ENCODE measurements around the gene MIAT.
"Not testable (repeated sequence)": the region's sequence is repeated elsewhere in the genome, so short reads cannot be mapped to it uniquely, and the experiment has no call there.

Gene MIAT

DNA sequence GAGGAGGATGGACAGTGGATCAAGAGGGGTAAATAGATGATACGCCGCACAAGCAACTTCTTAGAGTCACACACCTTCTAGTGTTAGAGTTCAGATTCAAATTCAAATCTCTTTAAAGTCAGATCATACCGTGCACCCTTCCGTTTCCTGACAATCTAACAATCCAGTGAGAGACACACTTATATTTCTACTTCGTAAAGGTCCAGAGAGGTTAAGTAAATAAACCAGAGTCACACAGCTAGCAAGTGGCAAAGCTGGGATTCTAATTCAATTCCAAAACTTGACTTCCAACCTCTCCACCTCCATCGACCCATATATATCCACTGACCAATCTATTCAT is 34.0 kb downstream of the MIAT start:
- Histone ChIP-seq H3K27me3 (ENCODE audit: control insufficient read depth, insufficient read depth, low read length) (no peaks in the 10 kb centered on the region), H3K4me1 (ENCODE audit: control insufficient read depth, insufficient read depth, low read length) (no peaks in the 10 kb centered on the region), H3K4me3 (ENCODE audit: low read length) (no peak overlapping the region), H3K9ac (ENCODE audit: low read length) (no peak overlapping the region), H3K27ac (ENCODE audit: low read depth, low read length) (no peak overlapping the region), H3K36me3 (ENCODE audit: control insufficient read depth, insufficient read depth, low read length) (no peaks in the 10 kb centered on the region)

DNA sequence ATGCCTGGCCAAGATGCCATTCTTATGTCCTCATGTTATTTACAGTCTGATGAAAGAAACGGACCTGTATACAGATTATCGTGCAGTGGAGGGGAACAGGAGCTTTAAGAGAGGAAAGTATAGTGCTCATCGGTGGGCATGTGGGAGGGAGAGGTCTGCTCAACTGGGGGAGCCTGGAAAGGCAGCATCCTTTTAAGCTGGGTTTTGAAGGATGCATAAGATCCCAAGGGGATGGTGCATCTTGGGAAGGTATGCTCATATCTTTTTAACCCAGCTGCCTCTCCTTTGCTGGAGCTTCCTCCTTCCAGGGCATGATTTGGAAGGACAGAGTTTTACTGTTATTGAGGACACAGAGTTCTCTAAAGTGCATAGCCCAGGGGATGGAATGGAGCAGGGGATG is 34.8 kb downstream of the MIAT start:
- Histone ChIP-seq H3K27ac (ENCODE audit: low read depth, low read length) (no peak overlapping the region), H3K9ac (ENCODE audit: low read length) (no peak overlapping the region), H3K4me1 (ENCODE audit: control insufficient read depth, insufficient read depth, low read length) (no peaks in the 10 kb centered on the region), H3K36me3 (ENCODE audit: control insufficient read depth, insufficient read depth, low read length) (no peaks in the 10 kb centered on the region), H3K27me3 (ENCODE audit: control insufficient read depth, insufficient read depth, low read length) (no peaks in the 10 kb centered on the region), H3K4me3 (ENCODE audit: low read length) (no peak overlapping the region)

DNA sequence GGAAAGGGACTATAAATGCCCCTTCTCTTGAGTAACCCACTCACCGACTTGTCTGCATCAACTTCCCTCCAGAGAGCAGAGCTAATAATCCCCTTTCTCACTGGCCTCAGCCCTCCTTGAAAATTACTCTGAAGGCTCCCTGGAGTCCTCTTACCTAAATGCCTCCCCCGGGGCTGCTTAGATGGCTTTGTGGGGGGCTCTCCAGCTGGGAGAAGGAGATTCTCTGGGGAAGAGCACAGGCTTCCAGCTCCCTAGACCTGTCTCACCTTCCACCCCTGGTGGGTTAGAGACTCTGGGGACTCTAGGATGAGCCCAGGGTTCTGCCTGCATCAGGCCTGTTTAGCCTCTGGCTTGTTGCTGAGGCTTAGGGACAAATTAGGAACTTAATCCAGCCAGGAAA is 39.8 kb downstream of the MIAT start:
- H3K4me1 ChIP-seq (ENCODE audit: control insufficient read depth, insufficient read depth, low read length), result no peaks in the 10 kb centered on the region

DNA sequence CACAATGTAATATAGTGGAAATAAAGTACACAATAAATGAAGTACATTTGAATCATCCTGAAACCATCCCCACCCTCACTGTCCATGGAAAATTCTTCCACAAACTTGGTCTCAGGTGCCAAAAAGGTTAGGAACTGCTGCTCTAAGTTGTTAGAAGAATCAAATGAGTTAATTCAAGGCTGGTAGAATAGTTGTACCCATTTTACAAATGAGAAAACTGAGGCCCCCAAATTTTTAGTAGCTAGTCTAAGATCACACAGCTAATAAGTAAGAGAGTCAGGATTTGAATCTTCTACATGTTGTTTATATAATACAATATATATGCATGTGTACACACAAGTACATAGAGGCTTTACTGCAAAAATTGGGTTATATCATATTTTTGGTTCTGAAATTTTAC is 43.1 kb downstream of the MIAT start:
- no peaks in the 10 kb centered on the region for H3K27me3 ChIP-seq (ENCODE audit: control insufficient read depth, insufficient read depth, low read length)
- H3K36me3 ChIP-seq (ENCODE audit: control insufficient read depth, insufficient read depth, low read length), result peaks cover 2% of the 10 kb centered on the region
- H3K4me1 ChIP-seq (ENCODE audit: control insufficient read depth, insufficient read depth, low read length), result no peaks in the 10 kb centered on the region
- no peak overlapping the region for H3K27ac ChIP-seq (ENCODE audit: low read depth, low read length)
- H3K4me3 ChIP-seq (ENCODE audit: low read length), result no peak overlapping the region
- H3K9ac ChIP-seq (ENCODE audit: low read length), result no peak overlapping the region

More for the DNA sequence above, 39.8 kb downstream of the MIAT start:
- H3K9ac ChIP-seq (ENCODE audit: low read length), result no peak overlapping the region
- no peak overlapping the region for H3K27ac ChIP-seq (ENCODE audit: low read depth, low read length)
- peaks cover 2% of the 10 kb centered on the region for H3K36me3 ChIP-seq (ENCODE audit: control insufficient read depth, insufficient read depth, low read length)
- no peaks in the 10 kb centered on the region for H3K27me3 ChIP-seq (ENCODE audit: control insufficient read depth, insufficient read depth, low read length)
- no peak overlapping the region for H3K4me3 ChIP-seq (ENCODE audit: low read length)

DNA sequence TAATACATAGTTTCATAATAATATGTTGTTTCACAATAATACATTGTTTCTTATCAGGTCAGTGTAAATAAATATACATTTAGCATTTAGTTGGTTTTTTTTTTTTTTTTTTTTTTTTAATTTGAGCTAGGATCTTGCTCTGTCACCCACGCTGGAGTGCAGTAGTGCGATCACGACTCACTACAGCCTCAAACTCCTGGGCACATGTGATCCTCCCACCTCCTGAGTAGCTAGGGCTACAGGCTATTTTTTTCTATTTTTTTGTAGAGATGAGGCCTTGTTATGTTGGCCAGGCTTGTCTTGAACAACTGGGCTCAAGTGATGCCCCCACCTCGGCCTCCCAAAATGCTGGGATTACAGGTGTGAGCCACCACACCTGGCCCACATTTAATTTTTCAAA is 43.5 kb downstream of the MIAT start:
- no peaks in the 10 kb centered on the region for H3K27me3 ChIP-seq (ENCODE audit: control insufficient read depth, insufficient read depth, low read length)
- H3K36me3 ChIP-seq (ENCODE audit: control insufficient read depth, insufficient read depth, low read length), result peaks cover 2% of the 10 kb centered on the region
- H3K9ac ChIP-seq (ENCODE audit: low read length), result no peak overlapping the region
- no peak overlapping the region for H3K27ac ChIP-seq (ENCODE audit: low read depth, low read length)
- no peak overlapping the region for H3K4me3 ChIP-seq (ENCODE audit: low read length)
- no peaks in the 10 kb centered on the region for H3K4me1 ChIP-seq (ENCODE audit: control insufficient read depth, insufficient read depth, low read length)

DNA sequence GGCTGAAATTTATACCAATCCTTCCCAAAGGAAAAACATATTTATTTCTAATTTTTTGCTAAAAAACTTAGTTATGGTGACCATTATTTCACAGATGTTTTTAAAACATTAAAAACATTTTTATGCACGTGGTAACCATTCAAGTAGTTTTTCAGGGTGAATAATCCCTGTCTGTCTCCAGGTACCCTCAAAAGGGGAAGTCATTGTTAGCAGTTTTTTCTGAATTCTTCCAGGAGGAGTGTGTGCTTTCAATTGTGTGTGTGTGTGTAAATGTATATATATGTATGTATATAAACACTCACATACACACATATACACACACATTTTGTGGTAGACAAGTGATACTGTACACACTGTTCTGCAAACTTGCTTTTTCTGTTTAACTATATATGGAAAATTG is 43.9 kb downstream of the MIAT start:
- peaks cover 2% of the 10 kb centered on the region for H3K36me3 ChIP-seq (ENCODE audit: control insufficient read depth, insufficient read depth, low read length)
- no peak overlapping the region for H3K4me3 ChIP-seq (ENCODE audit: low read length)
- no peaks in the 10 kb centered on the region for H3K4me1 ChIP-seq (ENCODE audit: control insufficient read depth, insufficient read depth, low read length)
- H3K9ac ChIP-seq (ENCODE audit: low read length), result no peak overlapping the region
- no peaks in the 10 kb centered on the region for H3K27me3 ChIP-seq (ENCODE audit: control insufficient read depth, insufficient read depth, low read length)
- no peak overlapping the region for H3K27ac ChIP-seq (ENCODE audit: low read depth, low read length)

DNA sequence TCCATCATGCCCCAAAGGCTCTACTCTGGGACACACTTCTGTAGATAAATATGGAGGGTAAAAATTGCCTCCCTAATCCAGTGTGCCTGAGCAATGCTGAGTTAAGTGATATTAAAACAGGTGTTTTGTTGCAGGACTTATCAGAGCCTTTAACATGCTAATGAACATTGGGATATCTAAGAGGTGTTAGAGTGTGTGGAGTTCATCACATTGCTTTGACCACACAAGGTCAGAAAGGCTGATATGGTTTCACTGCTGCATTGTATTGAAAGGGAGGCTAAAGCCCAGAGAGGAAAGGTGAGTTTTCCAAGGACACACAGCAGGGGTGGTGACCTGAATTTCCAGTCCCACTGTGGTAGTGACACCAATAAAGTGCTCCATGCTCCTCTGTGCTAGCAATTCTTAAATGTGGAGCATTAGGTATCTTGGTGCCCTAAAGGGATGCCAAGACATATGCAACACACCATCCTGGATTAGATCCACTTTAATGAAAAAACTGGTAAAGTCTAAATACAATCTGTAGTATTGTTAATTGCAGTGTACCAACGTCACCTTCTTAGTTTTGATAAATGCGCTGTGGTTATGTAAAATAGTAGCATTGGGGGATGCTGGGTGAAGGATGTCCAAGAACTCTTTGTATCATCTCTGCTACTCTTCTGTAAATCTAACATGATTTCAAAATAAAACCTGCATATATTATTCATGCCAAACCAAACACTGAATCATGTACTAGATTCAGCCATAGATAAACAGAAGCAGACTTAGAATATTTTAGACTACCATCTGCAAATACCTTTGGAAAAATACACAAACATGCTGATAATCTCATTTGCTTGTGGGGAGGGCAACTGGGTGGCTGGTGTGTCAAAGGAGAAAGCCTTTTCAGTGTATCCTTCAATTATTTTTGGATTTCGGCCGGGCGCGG is 45.8 kb downstream of the MIAT start:
- Histone ChIP-seq H3K36me3 (ENCODE audit: control insufficient read depth, insufficient read depth, low read length) (peaks cover under 1% of the 10 kb centered on the region), H3K4me3 (ENCODE audit: low read length) (no peak overlapping the region), H3K27me3 (ENCODE audit: control insufficient read depth, insufficient read depth, low read length) (no peaks in the 10 kb centered on the region), H3K27ac (ENCODE audit: low read depth, low read length) (no peak overlapping the region), H3K9ac (ENCODE audit: low read length) (no peak overlapping the region), H3K4me1 (ENCODE audit: control insufficient read depth, insufficient read depth, low read length) (no peaks in the 10 kb centered on the region)

DNA sequence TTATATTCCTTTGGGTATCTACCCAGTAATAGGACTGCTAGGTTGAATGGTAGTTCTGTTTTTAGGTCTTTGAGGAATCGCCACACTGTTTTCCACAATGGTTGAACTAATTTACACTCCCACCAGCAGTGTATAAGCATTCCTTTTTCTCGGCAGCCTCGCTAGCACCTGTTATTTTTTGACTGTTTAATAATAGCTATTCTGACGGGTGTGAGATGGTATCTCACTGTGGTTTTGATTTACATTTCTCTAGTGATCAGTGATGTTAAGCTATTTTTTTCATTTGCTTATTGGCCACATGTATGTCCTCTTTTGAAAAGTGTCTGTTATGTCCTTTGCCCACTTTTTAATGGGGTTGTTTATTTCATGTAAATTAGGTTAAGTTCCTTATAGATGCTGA is 48.0 kb downstream of the MIAT start:
- H3K4me1 ChIP-seq (ENCODE audit: control insufficient read depth, insufficient read depth, low read length); H3K27ac ChIP-seq (ENCODE audit: low read depth, low read length); H3K4me3 ChIP-seq (ENCODE audit: low read length); H3K36me3 ChIP-seq (ENCODE audit: control insufficient read depth, insufficient read depth, low read length); H3K27me3 ChIP-seq (ENCODE audit: control insufficient read depth, insufficient read depth, low read length); H3K9ac ChIP-seq (ENCODE audit: low read length): not testable (repeated sequence)

DNA sequence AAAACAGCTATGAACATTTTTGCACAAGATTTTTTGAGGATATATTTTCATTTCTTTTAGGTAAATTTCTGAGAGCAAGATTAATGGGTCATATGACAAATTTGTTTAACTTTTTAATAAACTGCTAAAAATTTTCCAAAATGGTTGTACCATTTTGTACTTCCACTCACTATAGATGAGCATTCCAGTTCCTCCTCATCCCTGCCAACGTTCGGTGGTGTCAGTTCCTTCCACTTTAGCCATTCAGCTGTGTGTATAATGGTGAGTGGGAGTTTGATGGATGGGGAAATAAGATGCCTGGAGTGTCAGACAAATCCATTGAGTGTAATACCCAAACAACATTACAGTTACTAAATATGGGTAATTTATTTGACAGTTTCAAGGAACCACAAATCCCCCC is 49.7 kb downstream of the MIAT start:
- Histone ChIP-seq H3K27me3 (ENCODE audit: control insufficient read depth, insufficient read depth, low read length) (no peaks in the 10 kb centered on the region), H3K4me3 (ENCODE audit: low read length) (no peak overlapping the region), H3K36me3 (ENCODE audit: control insufficient read depth, insufficient read depth, low read length) (no peaks in the 10 kb centered on the region), H3K4me1 (ENCODE audit: control insufficient read depth, insufficient read depth, low read length) (no peaks in the 10 kb centered on the region), H3K9ac (ENCODE audit: low read length) (no peak overlapping the region), H3K27ac (ENCODE audit: low read depth, low read length) (no peak overlapping the region)

DNA sequence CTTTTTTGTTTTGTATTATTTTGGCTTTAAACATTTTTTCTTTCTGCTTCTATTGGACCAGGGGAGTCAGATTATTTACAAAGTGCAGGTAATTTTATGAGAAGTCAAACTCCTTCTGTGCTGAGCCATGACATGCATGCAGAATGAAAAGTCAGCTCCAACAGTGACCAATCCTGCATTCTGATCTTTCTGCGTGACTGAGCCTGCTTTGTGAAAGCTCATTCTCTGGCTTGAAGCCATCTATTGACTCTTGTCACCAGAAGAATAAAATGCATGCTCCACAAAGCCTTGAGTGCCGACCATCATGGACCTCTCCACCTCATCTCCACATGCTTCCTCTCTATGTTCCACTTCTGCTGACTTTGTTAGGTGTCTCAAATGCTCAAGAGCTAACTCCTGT is 50.2 kb downstream of the MIAT start:
- no peak overlapping the region for H3K4me3 ChIP-seq (ENCODE audit: low read length)
- H3K4me1 ChIP-seq (ENCODE audit: control insufficient read depth, insufficient read depth, low read length), result no peaks in the 10 kb centered on the region
- H3K9ac ChIP-seq (ENCODE audit: low read length), result no peak overlapping the region
- no peaks in the 10 kb centered on the region for H3K36me3 ChIP-seq (ENCODE audit: control insufficient read depth, insufficient read depth, low read length)
- no peak overlapping the region for H3K27ac ChIP-seq (ENCODE audit: low read depth, low read length)
- H3K27me3 ChIP-seq (ENCODE audit: control insufficient read depth, insufficient read depth, low read length), result no peaks in the 10 kb centered on the region

DNA sequence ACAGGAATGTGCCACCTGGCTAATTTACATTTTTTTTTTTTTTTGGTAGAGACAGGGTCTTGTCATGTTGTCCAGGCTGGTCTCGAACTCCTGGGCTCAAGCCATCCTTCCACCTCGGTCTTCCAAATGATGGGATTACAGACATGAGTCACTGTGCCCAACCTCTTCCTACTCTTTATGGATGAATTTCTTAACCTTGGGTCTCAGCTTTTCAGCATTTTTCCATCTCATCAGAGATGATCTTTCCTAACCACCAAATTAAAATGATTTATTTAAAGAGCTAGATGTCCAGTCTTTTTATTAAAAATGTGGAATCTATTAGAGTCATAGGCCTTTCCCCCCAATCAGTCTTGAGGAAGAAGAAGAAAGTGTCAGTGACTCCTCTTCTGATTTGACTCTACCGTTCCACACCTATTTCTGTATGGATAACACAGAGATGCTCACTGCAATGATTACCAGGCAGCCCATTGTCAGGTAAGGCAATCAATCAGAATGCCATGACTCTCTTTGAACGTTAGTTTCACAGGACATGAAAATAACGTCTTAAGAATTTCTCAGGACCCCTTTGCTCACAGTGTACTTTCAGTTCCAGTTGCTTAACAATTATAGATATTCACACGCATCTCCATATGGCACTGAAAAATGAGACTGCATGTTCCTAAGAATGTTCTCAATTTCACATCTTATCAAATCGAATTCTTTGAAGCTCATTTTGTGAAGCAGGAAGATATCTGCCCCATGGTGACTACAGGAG is 51.0 kb downstream of the MIAT start:
- no peaks in the 10 kb centered on the region for H3K27me3 ChIP-seq (ENCODE audit: control insufficient read depth, insufficient read depth, low read length)
- no peaks in the 10 kb centered on the region for H3K4me1 ChIP-seq (ENCODE audit: control insufficient read depth, insufficient read depth, low read length)
- H3K9ac ChIP-seq (ENCODE audit: low read length), result no peak overlapping the region
- no peak overlapping the region for H3K27ac ChIP-seq (ENCODE audit: low read depth, low read length)
- H3K36me3 ChIP-seq (ENCODE audit: control insufficient read depth, insufficient read depth, low read length), result no peaks in the 10 kb centered on the region
- no peak overlapping the region for H3K4me3 ChIP-seq (ENCODE audit: low read length)

DNA sequence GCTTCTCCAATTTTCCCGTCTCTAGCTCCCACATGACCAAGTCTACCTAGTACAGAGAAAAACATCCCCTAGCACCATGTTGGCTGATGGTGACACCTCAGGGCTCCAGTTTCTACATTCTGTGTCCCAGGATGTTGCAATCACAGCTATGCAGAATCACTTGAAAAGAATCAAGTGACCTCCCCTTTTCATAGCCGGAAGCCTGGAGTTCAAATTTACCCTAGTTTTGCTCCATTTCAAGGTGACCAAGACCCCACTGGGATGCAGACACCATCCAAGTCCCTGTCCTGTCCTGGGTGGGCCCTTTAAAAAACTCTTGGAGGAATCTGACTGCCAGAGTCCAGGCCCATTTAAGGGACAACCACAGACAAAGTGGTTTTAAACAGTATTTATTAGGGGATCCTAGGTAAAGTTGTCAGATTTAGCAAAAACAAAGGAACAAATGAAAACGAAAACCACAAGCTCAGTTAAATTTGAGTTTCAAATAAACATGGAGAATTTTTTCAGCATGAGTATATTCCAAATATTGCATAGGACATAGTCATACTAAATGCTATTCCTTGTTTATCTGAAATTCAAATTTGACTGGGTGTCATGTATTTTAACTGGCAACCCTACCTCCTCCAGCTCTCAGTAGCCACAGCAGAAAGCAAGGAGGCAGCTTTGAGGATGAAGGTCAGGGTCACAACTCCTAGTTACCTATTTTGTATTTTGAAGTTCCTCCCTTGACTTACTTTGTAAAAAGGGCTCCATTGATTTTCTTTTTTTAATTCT is 52.4 kb downstream of the MIAT start:
- no peak overlapping the region for H3K4me3 ChIP-seq (ENCODE audit: low read length)
- H3K9ac ChIP-seq (ENCODE audit: low read length), result no peak overlapping the region
- no peak overlapping the region for H3K27ac ChIP-seq (ENCODE audit: low read depth, low read length)
- H3K4me1 ChIP-seq (ENCODE audit: control insufficient read depth, insufficient read depth, low read length), result no peaks in the 10 kb centered on the region
- H3K27me3 ChIP-seq (ENCODE audit: control insufficient read depth, insufficient read depth, low read length), result no peaks in the 10 kb centered on the region
- no peaks in the 10 kb centered on the region for H3K36me3 ChIP-seq (ENCODE audit: control insufficient read depth, insufficient read depth, low read length)

Measured in rectal smooth muscle tissue (tissue), 1 donor.